HepG2 (cell line): ENCODE measurements around the gene SCUBE1. TPM values are rescaled to one million over a fixed set of nuclear protein-coding genes. Genes with fewer than 3 reads are reported as not detected.
A peak's percentile ranks its signal among the peaks of the same experiment; 100 is the strongest.

Source experiments
- AGO2 ChIP-seq: fragments of 200-400 bp; formaldehyde crosslinking; optimal IDR thresholded peaks from 2 replicates; pipeline ENCODE3; 2017; ENCODE audit warnings: mild to moderate bottlenecking, low read depth, low read length, moderate library complexity
- ATF7 ChIP-seq, 2 experiments: fragments of 450-650 bp in 1 of 2; sonication (generic) in 1 of 2; formaldehyde crosslinking in 1 of 2; IDR thresholded peaks; 2 replicates each; pipeline versions ENCODE4 v1.4.0 to v1.6.1; 2016 to 2020; ENCODE audit warnings: antibody characterized with exemption in 1 of 2, mild to moderate bottlenecking in 1 of 2, missing genetic modification reagents in 1 of 2
- DNMT3B ChIP-seq: conservative IDR thresholded peaks from 2 replicates; pipeline ENCODE4 v1.6.1; 2016; ENCODE audit warnings: missing biosample characterization, control low read depth
- FOSL2 ChIP-seq: sonication (generic); formaldehyde crosslinking; IDR thresholded peaks from 2 replicates; pipeline ENCODE4 v1.4.0; 2020; ENCODE audit warnings: missing genetic modification reagents
- FOXO1 ChIP-seq: sonication (generic); formaldehyde crosslinking; IDR thresholded peaks from 2 replicates; pipeline ENCODE4 v1.4.0; 2020; ENCODE audit warnings: missing genetic modification reagents
- HIVEP1 ChIP-seq: sonication (generic); formaldehyde crosslinking; IDR thresholded peaks from 2 replicates; pipeline ENCODE4 v1.4.0; 2020; ENCODE audit warnings: mild to moderate bottlenecking, missing genetic modification reagents
- ISX ChIP-seq: sonication (generic); formaldehyde crosslinking; conservative IDR thresholded peaks from 2 replicates; pipeline ENCODE4 v1.5.0; 2020; ENCODE audit warnings: missing genetic modification reagents
- NR2C2 ChIP-seq: sonication (generic); formaldehyde crosslinking; IDR thresholded peaks from 2 replicates; pipeline ENCODE4 v1.4.0; 2020; ENCODE audit warnings: missing genetic modification reagents, mild to moderate bottlenecking, moderate library complexity, borderline replicate concordance
- TBX2 ChIP-seq: sonication (generic); formaldehyde crosslinking; IDR thresholded peaks from 2 replicates; pipeline ENCODE4 v1.5.0; 2020; ENCODE audit warnings: missing genetic modification reagents, mild to moderate bottlenecking, borderline replicate concordance
- XBP1 ChIP-seq: sonication (generic); formaldehyde crosslinking; IDR thresholded peaks from 2 replicates; pipeline ENCODE4 v1.5.0; 2020; ENCODE audit warnings: missing genetic modification reagents
- ZMYM2 ChIP-seq: sonication (generic); formaldehyde crosslinking; IDR thresholded peaks from 2 replicates; pipeline ENCODE4 v1.8.0; 2022; ENCODE audit warnings: mild to moderate bottlenecking, missing genetic modification reagents
- ZNF225 ChIP-seq: sonication (generic); formaldehyde crosslinking; IDR thresholded peaks from 2 replicates; pipeline ENCODE4 v1.4.0; 2020; ENCODE audit warnings: mild to moderate bottlenecking, missing genetic modification reagents
- ZNF331 ChIP-seq: sonication (generic); formaldehyde crosslinking; IDR thresholded peaks from 2 replicates; pipeline ENCODE4 v1.4.0; 2020; ENCODE audit warnings: missing genetic modification reagents
- ZNF616 ChIP-seq: sonication (generic); formaldehyde crosslinking; IDR thresholded peaks from 2 replicates; pipeline ENCODE4 v1.5.0; 2020; ENCODE audit warnings: low read depth, mild to moderate bottlenecking, missing genetic modification reagents
- ZNF749 ChIP-seq: sonication (generic); formaldehyde crosslinking; IDR thresholded peaks from 2 replicates; pipeline ENCODE4 v1.8.0; 2022; ENCODE audit warnings: mild to moderate bottlenecking, missing genetic modification reagents, moderate library complexity, borderline replicate concordance
- ZNF878 ChIP-seq: sonication (generic); formaldehyde crosslinking; IDR thresholded peaks from 2 replicates; pipeline ENCODE4 v1.8.1; 2023; ENCODE audit warnings: mild to moderate bottlenecking, missing genetic modification reagents, moderate library complexity
- polyA plus RNA-seq, 8 experiments: library from polyadenylated mRNA; depleted of rRNA in 3 of 8; stranded (reverse) in 7 of 8; unstranded in 1 of 8; fragments of >200 nt; fragmentation: Illumina TruSeq in 4 of 8; extraction: Trizol in 4 of 8; gene quantifications; 2 replicates each; pipeline versions ENCODE4 v1.2.1 to v1.2.3, GENCODE V29; 2011 to 2016; ENCODE audit warnings: low read depth in 4 of 8, missing spikeins in 1 of 8, mixed read lengths in 1 of 8; ENCODE audit not compliant: insufficient read depth in 1 of 8
- total RNA-seq, 5 experiments: library from RNA; depleted of rRNA; stranded (reverse); fragments of >200 nt; fragmentation: Illumina TruSeq; extraction: Trizol; gene quantifications; 2 replicates each; pipeline ENCODE4 v1.2.3, GENCODE V29; 2016; ENCODE audit warnings: low read depth in 1 of 5
- TF ChIP-seq, protein P1 (sequence below): IDR thresholded peaks from 2 replicates; pipeline ENCODE4 v1.6.1; 2016; ENCODE audit warnings: mild to moderate bottlenecking
- TF ChIP-seq, protein P2 (sequence below): sonication (generic); formaldehyde crosslinking; IDR thresholded peaks from 2 replicates; pipeline ENCODE4 v1.4.0; 2020; ENCODE audit warnings: missing genetic modification reagents, borderline replicate concordance
- TF ChIP-seq, protein P3 (sequence below): sonication (generic); formaldehyde crosslinking; IDR thresholded peaks from 2 replicates; pipeline ENCODE4 v1.4.0; 2020; ENCODE audit warnings: missing genetic modification reagents
- TF ChIP-seq, protein P4 (sequence below), 2 experiments: sonication (generic) in 1 of 2; formaldehyde crosslinking in 1 of 2; IDR thresholded peaks; 2 replicates each; pipeline versions ENCODE4 v1.4.0 to v1.6.1; 2016 to 2020; ENCODE audit warnings: borderline replicate concordance in 1 of 2, low read depth in 1 of 2, mild to moderate bottlenecking in 1 of 2, missing genetic modification reagents in 1 of 2

Gene SCUBE1
- total and polyA plus RNA-seq, 2 of the 13 experiments (the other 11 are each of a cell fraction or from before 2014, with no cell fraction given): under 0.01 to 0.05 TPM

DNA sequence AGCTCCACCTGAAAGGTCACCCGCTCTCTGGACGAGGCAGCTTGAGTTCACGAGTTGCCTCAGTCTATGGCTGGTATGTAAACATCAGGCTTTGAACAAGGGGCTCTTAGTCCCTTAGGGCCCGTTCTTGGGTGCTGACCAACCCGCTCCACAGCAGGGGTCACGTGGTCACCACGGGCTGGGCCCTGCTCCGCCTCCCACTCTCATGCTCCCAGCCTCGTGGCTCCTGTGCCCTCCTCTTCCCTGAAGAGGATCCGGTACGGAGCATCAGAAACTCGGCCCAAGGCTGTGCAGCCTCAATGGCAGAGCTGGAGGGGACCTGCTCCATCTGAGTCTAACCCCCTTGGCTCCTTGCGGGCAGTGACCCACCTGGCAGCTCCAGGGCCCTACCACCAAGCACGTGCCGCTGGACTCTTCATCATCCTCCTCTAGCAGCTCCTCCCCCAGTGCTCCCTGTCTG is 102.0 kb downstream of the SCUBE1 start (continued):
- TF ChIP-seq, protein P1, sequence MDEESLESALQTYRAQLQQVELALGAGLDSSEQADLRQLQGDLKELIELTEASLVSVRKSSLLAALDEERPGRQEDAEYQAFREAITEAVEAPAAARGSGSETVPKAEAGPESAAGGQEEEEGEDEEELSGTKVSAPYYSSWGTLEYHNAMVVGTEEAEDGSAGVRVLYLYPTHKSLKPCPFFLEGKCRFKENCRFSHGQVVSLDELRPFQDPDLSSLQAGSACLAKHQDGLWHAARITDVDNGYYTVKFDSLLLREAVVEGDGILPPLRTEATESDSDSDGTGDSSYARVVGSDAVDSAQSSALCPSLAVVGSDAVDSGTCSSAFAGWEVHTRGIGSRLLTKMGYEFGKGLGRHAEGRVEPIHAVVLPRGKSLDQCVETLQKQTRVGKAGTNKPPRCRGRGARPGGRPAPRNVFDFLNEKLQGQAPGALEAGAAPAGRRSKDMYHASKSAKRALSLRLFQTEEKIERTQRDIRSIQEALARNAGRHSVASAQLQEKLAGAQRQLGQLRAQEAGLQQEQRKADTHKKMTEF (CRISPR knock-in tag): peak; percentile 62
- peak; percentile 48; the same call in 1 of the 2 replicates for TF ChIP-seq NR2C2 (CRISPR knock-in tag)
- TF ChIP-seq FOSL2 (CRISPR knock-in tag): peak; percentile 38; the same call in 1 of the 2 replicates
- 0 out of 2 replicates have a peak, but pooled peaks have one; percentile 36 for TF ChIP-seq TBX2 (CRISPR knock-in tag)
- TF ChIP-seq, protein P2, sequence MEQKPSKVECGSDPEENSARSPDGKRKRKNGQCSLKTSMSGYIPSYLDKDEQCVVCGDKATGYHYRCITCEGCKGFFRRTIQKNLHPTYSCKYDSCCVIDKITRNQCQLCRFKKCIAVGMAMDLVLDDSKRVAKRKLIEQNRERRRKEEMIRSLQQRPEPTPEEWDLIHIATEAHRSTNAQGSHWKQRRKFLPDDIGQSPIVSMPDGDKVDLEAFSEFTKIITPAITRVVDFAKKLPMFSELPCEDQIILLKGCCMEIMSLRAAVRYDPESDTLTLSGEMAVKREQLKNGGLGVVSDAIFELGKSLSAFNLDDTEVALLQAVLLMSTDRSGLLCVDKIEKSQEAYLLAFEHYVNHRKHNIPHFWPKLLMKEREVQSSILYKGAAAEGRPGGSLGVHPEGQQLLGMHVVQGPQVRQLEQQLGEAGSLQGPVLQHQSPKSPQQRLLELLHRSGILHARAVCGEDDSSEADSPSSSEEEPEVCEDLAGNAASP: peak; percentile 40; the same call in 1 of the 2 replicates
- no peak for TF ChIP-seq HIVEP1 (CRISPR knock-in tag)
- TF ChIP-seq FOXO1 (CRISPR knock-in tag): 0 out of 2 replicates have a peak, but pooled peaks have one; percentile 46
- TF ChIP-seq ISX: no peak
- TF ChIP-seq, protein P3, sequence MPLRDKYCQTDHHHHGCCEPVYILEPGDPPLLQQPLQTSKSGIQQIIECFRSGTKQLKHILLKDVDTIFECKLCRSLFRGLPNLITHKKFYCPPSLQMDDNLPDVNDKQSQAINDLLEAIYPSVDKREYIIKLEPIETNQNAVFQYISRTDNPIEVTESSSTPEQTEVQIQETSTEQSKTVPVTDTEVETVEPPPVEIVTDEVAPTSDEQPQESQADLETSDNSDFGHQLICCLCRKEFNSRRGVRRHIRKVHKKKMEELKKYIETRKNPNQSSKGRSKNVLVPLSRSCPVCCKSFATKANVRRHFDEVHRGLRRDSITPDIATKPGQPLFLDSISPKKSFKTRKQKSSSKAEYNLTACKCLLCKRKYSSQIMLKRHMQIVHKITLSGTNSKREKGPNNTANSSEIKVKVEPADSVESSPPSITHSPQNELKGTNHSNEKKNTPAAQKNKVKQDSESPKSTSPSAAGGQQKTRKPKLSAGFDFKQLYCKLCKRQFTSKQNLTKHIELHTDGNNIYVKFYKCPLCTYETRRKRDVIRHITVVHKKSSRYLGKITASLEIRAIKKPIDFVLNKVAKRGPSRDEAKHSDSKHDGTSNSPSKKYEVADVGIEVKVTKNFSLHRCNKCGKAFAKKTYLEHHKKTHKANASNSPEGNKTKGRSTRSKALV (CRISPR knock-in tag): 0 out of 2 replicates have a peak, but pooled peaks have one; percentile 47
- TF ChIP-seq ATF7 (IDR thresholded peaks at IDR 0.05): no peak
- TF ChIP-seq ATF7 (CRISPR knock-in tag; IDR thresholded peaks at IDR 0.05): no peak
- no peak for TF ChIP-seq ZMYM2 (CRISPR knock-in tag)
- TF ChIP-seq, protein P4, sequence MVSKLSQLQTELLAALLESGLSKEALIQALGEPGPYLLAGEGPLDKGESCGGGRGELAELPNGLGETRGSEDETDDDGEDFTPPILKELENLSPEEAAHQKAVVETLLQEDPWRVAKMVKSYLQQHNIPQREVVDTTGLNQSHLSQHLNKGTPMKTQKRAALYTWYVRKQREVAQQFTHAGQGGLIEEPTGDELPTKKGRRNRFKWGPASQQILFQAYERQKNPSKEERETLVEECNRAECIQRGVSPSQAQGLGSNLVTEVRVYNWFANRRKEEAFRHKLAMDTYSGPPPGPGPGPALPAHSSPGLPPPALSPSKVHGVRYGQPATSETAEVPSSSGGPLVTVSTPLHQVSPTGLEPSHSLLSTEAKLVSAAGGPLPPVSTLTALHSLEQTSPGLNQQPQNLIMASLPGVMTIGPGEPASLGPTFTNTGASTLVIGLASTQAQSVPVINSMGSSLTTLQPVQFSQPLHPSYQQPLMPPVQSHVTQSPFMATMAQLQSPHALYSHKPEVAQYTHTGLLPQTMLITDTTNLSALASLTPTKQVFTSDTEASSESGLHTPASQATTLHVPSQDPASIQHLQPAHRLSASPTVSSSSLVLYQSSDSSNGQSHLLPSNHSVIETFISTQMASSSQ (IDR thresholded peaks at IDR 0.05; ENCODE audit: low read depth): no peak
- TF ChIP-seq, protein P4 (CRISPR knock-in tag; IDR thresholded peaks at IDR 0.05; ENCODE audit: borderline replicate concordance): no peak
- peak; percentile 59; the same call in 1 of the 2 replicates for TF ChIP-seq ZNF878 (CRISPR knock-in tag)
- TF ChIP-seq ZNF616 (CRISPR knock-in tag): peak; percentile 73; the same call in 1 of the 2 replicates
- TF ChIP-seq DNMT3B (CRISPR knock-in tag): 0 out of 2 replicates have a peak, but pooled peaks have one; percentile 57
- no peak for TF ChIP-seq XBP1 (CRISPR knock-in tag)
- TF ChIP-seq ZNF749 (CRISPR knock-in tag): 0 out of 2 replicates have a peak, but pooled peaks have one; percentile 37
- TF ChIP-seq ZNF225 (CRISPR knock-in tag): no peak
- peak; percentile 53; the same call in 1 of the 2 replicates for TF ChIP-seq ZNF331
- peak; percentile 33 for TF ChIP-seq AGO2
